ENCODE data around the gene KIAA1671. TPM values are rescaled to one million over a fixed set of nuclear protein-coding genes. Genes with fewer than 3 reads are reported as not detected.

The KIAA1671 gene
- total RNA-seq, 2 experiments from 2014 or later: 12.3 to 14.0 TPM

GRCh38 chr22:25183949-25184619 is 231.6 kb downstream of the KIAA1671 start:
- ATAC-seq: no peak
- H3K36me3 Mint-ChIP-seq (ENCODE audit: low read depth): peaks cover 15% of the 10 kb centered on the region
- peaks cover 9% of the 10 kb centered on the region for H3K9me3 Mint-ChIP-seq (ENCODE audit: low read depth)
- no peaks in the 10 kb centered on the region for H3K27me3 Mint-ChIP-seq
- H3K4me3 Mint-ChIP-seq: no peak overlapping the region
- no peaks in the 10 kb centered on the region for H3K4me1 Mint-ChIP-seq
- ChIA-PET POLR2A (no interaction called here), CTCF (interaction anchor here (0.6 kb wide), 1 partner anchor 1596 kb away, joined by 3 read pairs; no protein-coding TSS in a partner anchor)
- intact Hi-C loops (cut with DNase I, micrococcal nuclease): no loop called here
- H3K27ac Mint-ChIP-seq: no peak overlapping the region
- no peak for DNase-seq

- ATAC-seq: no peak
- Mint-ChIP-seq H3K4me1 (no peaks in the 10 kb centered on the region), H3K27me3 (no peaks in the 10 kb centered on the region), H3K9me3 (ENCODE audit: low read depth) (no peaks in the 10 kb centered on the region), H3K27ac (no peak overlapping the region), H3K4me3 (no peak overlapping the region), H3K36me3 (ENCODE audit: low read depth) (peaks cover 7% of the 10 kb centered on the region)
- DNase-seq: no peak
- CTCF ChIA-PET: interaction anchor here (1.3 kb wide), 1 partner anchor 16 kb away, joined by 4 read pairs; no protein-coding TSS in a partner anchor
- intact Hi-C loops (cut with DNase I, micrococcal nuclease): no loop called here
- POLR2A ChIA-PET: no interaction called here
Observed at GRCh38 chr22:25186140-25186539, 233.6 kb downstream of the KIAA1671 start.

GRCh38 chr22:25187469-25187868 is 235.0 kb downstream of the KIAA1671 start:
- Mint-ChIP-seq H3K36me3 (ENCODE audit: low read depth) (peaks cover 5% of the 10 kb centered on the region), H3K27me3 (no peaks in the 10 kb centered on the region), H3K4me1 (no peaks in the 10 kb centered on the region), H3K4me3 (no peak overlapping the region), H3K9me3 (ENCODE audit: low read depth) (no peaks in the 10 kb centered on the region), H3K27ac (peak overlapping the region; percentile 8)
- no peak for ATAC-seq
- CTCF ChIA-PET: interaction anchor here (1.1 kb wide), 1 partner anchor 14 kb away, joined by 3 read pairs; no protein-coding TSS in a partner anchor
- intact Hi-C loops (cut with DNase I, micrococcal nuclease): no loop called here
- POLR2A ChIA-PET: no interaction called here
- no peak for DNase-seq

GRCh38 chr22:25192406-25192805 is 239.9 kb downstream of the KIAA1671 start:
- ATAC-seq (no peak), DNase-seq (no peak)
- no peak overlapping the region for H3K27ac Mint-ChIP-seq
- intact Hi-C loops (cut with DNase I, micrococcal nuclease): no loop called here
- no peak overlapping the region for H3K4me3 Mint-ChIP-seq
- H3K9me3 Mint-ChIP-seq (ENCODE audit: low read depth): no peaks in the 10 kb centered on the region
- ChIA-PET POLR2A (no interaction called here), CTCF (interaction anchor here (0.7 to 2.2 kb wide), 3 partner anchors 10 to 11 kb away, joined by 4 to 6 read pairs (median 5); no protein-coding TSS in a partner anchor)
- H3K36me3 Mint-ChIP-seq (ENCODE audit: low read depth): peaks cover 7% of the 10 kb centered on the region
- H3K27me3 Mint-ChIP-seq: no peaks in the 10 kb centered on the region
- H3K4me1 Mint-ChIP-seq: no peaks in the 10 kb centered on the region

- intact Hi-C loops (cut with DNase I, micrococcal nuclease): no loop called here
- Mint-ChIP-seq H3K27ac (no peak overlapping the region), H3K36me3 (ENCODE audit: low read depth) (peaks cover 7% of the 10 kb centered on the region), H3K9me3 (ENCODE audit: low read depth) (no peaks in the 10 kb centered on the region), H3K4me1 (no peaks in the 10 kb centered on the region), H3K4me3 (no peak overlapping the region), H3K27me3 (no peaks in the 10 kb centered on the region)
- ChIA-PET CTCF (interaction anchor here (0.7 to 2.2 kb wide), 4 partner anchors 9 to 112 kb away, joined by 3 to 6 read pairs (median 4); no protein-coding TSS in a partner anchor), POLR2A (no interaction called here)
- no peak for DNase-seq
- no peak for ATAC-seq
Observed at GRCh38 chr22:25193130-25193529, 240.6 kb downstream of the KIAA1671 start.

GRCh38 chr22:25193548-25193947 is 241.0 kb downstream of the KIAA1671 start:
- H3K9me3 Mint-ChIP-seq (ENCODE audit: low read depth): no peaks in the 10 kb centered on the region
- no peak for ATAC-seq
- POLR2A ChIA-PET: no interaction called here

GRCh38 chr22:25196326-25196725 is 243.8 kb downstream of the KIAA1671 start:
- no peaks in the 10 kb centered on the region for H3K27me3 Mint-ChIP-seq
- ChIA-PET POLR2A (no interaction called here), CTCF (interaction anchor here (0.6 kb wide), 2 partner anchors 15 to 1559 kb away, joined by 3 read pairs; no protein-coding TSS in a partner anchor)
- no peak overlapping the region for H3K4me3 Mint-ChIP-seq
- H3K27ac Mint-ChIP-seq: no peak overlapping the region
- intact Hi-C loops (cut with DNase I, micrococcal nuclease): no loop called here
- H3K36me3 Mint-ChIP-seq (ENCODE audit: low read depth): peaks cover 2% of the 10 kb centered on the region
- no peak for DNase-seq
- ATAC-seq: no peak
- no peaks in the 10 kb centered on the region for H3K9me3 Mint-ChIP-seq (ENCODE audit: low read depth)
- H3K4me1 Mint-ChIP-seq: no peaks in the 10 kb centered on the region

More at GRCh38 chr22:25193548-25193947, 241.0 kb downstream of the KIAA1671 start:
- Mint-ChIP-seq H3K27me3 (no peaks in the 10 kb centered on the region), H3K4me3 (no peak overlapping the region), H3K36me3 (ENCODE audit: low read depth) (peaks cover 7% of the 10 kb centered on the region), H3K4me1 (no peaks in the 10 kb centered on the region), H3K27ac (no peak overlapping the region)
- intact Hi-C loops (cut with DNase I, micrococcal nuclease): no loop called here
- no peak for DNase-seq
- CTCF ChIA-PET: interaction anchor here (1.0 to 1.3 kb wide), 2 partner anchors 10 to 112 kb away, joined by 3 to 5 read pairs; no protein-coding TSS in a partner anchor

GRCh38 chr22:25197340-25197739 is 244.8 kb downstream of the KIAA1671 start:
- no peaks in the 10 kb centered on the region for H3K9me3 Mint-ChIP-seq (ENCODE audit: low read depth)
- DNase-seq: no peak
- peaks cover 2% of the 10 kb centered on the region for H3K36me3 Mint-ChIP-seq (ENCODE audit: low read depth)
- H3K4me3 Mint-ChIP-seq: no peak overlapping the region
- CTCF ChIA-PET: interaction anchor here (1.0 kb wide), 1 partner anchor 116 kb away, joined by 3 read pairs; no protein-coding TSS in a partner anchor
- intact Hi-C loops (cut with DNase I, micrococcal nuclease): no loop called here
- no peaks in the 10 kb centered on the region for H3K27me3 Mint-ChIP-seq
- ATAC-seq: no peak
- no peak overlapping the region for H3K27ac Mint-ChIP-seq
- no peaks in the 10 kb centered on the region for H3K4me1 Mint-ChIP-seq
- POLR2A ChIA-PET: interaction anchor here (0.7 kb wide), 1 partner anchor 295 kb away, joined by 3 read pairs; no protein-coding TSS in a partner anchor

GRCh38 chr22:25199731-25200520 is 247.4 kb downstream of the KIAA1671 start, which contains the start of gene CRYBB3:
Gene CRYBB3 (plus strand): TSS chr22:25199858. CDS start chr22:25201397, 1,539 bp downstream.
- ChIA-PET POLR2A (no interaction called here), CTCF (interaction anchor here (1.1 kb wide), 1 partner anchor 9 kb away, joined by 3 read pairs; no protein-coding TSS in a partner anchor)
- ATAC-seq (no peak), DNase-seq (no peak)
- no peaks in the 10 kb centered on the region for H3K9me3 Mint-ChIP-seq (ENCODE audit: low read depth)
- H3K27me3 Mint-ChIP-seq: no peaks in the 10 kb centered on the region
- intact Hi-C loops (cut with DNase I, micrococcal nuclease): loop anchor here in 1 of 2 experiments (10.0 kb wide), 1 partner anchor 135 kb away; no protein-coding TSS in a partner anchor
- H3K36me3 Mint-ChIP-seq (ENCODE audit: low read depth): no peaks in the 10 kb centered on the region
- H3K4me1 Mint-ChIP-seq: no peaks in the 10 kb centered on the region
- no peak within 1 kb of the TSS for H3K4me3 Mint-ChIP-seq
- no peak within 1 kb of the TSS for H3K27ac Mint-ChIP-seq

- ATAC-seq (no peak), DNase-seq (no peak)
- Mint-ChIP-seq H3K4me3 (no peak overlapping the region), H3K4me1 (no peaks in the 10 kb centered on the region), H3K36me3 (ENCODE audit: low read depth) (no peaks in the 10 kb centered on the region), H3K9me3 (ENCODE audit: low read depth) (no peaks in the 10 kb centered on the region), H3K27ac (no peak overlapping the region), H3K27me3 (no peaks in the 10 kb centered on the region)
- ChIA-PET CTCF (interaction anchor here (0.6 to 2.4 kb wide), 5 partner anchors 10 to 132 kb away, joined by 3 to 14 read pairs (median 3); no protein-coding TSS in a partner anchor), POLR2A (no interaction called here)
- intact Hi-C loops (cut with DNase I, micrococcal nuclease): loop anchor here in 1 of 2 experiments (10.0 kb wide), 1 partner anchor 134 kb away; no protein-coding TSS in a partner anchor
Observed at GRCh38 chr22:25200967-25201366, 248.5 kb downstream of the KIAA1671 start.

- ATAC-seq: no peak
- Mint-ChIP-seq H3K4me3 (no peak overlapping the region), H3K9me3 (ENCODE audit: low read depth) (no peaks in the 10 kb centered on the region), H3K36me3 (ENCODE audit: low read depth) (no peaks in the 10 kb centered on the region), H3K27ac (no peak overlapping the region), H3K27me3 (no peaks in the 10 kb centered on the region), H3K4me1 (no peaks in the 10 kb centered on the region)
- ChIA-PET POLR2A (no interaction called here), CTCF (interaction anchor here (0.6 to 2.6 kb wide), 16 partner anchors 10 to 268 kb away, joined by 3 to 14 read pairs (median 4); no protein-coding TSS in a partner anchor)
- no peak for DNase-seq
- intact Hi-C loops (cut with DNase I, micrococcal nuclease): loop anchor here (1.0 to 10.0 kb wide), 2 partner anchors 133 kb away; no protein-coding TSS in a partner anchor
Observed at GRCh38 chr22:25201557-25202273, 249.2 kb downstream of the KIAA1671 start.

Measured in activated CD4-positive, alpha-beta T cell treated with anti-CD3 and anti-CD28 coated beads for 36 hours (primary cell).